ENCODE results near the gene CLTRN.

CLTRN gene

DNA sequence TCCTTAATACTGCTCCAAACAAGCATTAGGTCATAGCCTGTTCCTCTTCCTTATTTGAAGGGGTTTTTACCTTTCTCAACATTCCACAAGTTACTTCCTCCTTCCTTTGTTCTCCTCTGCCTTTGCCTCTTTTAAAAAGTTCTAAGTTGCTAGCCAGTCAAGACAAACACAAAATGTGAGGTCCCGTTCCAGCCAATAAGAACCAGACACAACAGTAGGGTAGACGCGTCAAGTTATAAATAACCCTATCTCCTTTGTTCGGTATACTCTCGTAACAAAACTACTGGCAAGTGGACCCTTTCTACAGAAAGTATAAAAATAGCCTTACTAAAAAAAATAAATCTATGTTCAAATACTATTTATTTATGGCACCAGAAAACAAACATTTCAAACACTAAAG, 57.5 kb downstream of the CLTRN start:
- Histone ChIP-seq H3K9ac (ENCODE audit: low read length in 2 of 2) (no peak overlapping the region), H3K27ac (ENCODE audit: low read length) (no peak overlapping the region), H3K27me3 (ENCODE audit: control insufficient read depth in 1 of 2, insufficient read depth in 2 of 2, low read length in 2 of 2) (no peaks in the 10 kb centered on the region), H3K4me3 (ENCODE audit: low read length in 2 of 2) (no peak overlapping the region), H3K4me1 (ENCODE audit: control insufficient read depth, insufficient read depth, low read length) (no peaks in the 10 kb centered on the region), H3K9me3 (ENCODE audit: control insufficient read depth in 2 of 2, low read length in 2 of 2) (no peaks in the 10 kb centered on the region), H3K36me3 (ENCODE audit: control insufficient read depth in 2 of 2, insufficient read depth in 2 of 2, low read length in 2 of 2) (no peaks in the 10 kb centered on the region)

DNA sequence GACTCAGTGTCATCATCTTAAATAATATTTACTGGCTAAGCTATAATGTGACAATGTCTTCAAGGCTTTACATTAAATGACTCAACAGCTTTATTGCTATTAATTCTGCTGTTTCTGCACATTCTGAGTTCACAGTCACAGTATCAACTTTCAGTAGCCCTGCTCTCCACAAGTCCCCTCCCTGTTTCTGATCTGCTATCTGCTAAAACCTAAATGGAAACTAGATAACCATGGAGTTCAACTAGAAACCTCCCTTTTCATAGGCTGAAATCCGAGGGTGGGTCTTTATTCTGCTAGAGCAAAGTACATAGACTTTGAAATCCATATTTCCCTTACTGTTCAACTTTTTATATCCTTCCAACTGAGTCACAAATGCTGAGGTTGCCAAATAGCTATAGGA, 58.5 kb downstream of the CLTRN start:
- Histone ChIP-seq H3K4me1 (ENCODE audit: control insufficient read depth, insufficient read depth, low read length) (no peaks in the 10 kb centered on the region), H3K9me3 (ENCODE audit: control insufficient read depth in 2 of 2, low read length in 2 of 2) (no peaks in the 10 kb centered on the region), H3K9ac (ENCODE audit: low read length in 2 of 2) (no peak overlapping the region), H3K27ac (ENCODE audit: low read length) (no peak overlapping the region), H3K36me3 (ENCODE audit: control insufficient read depth in 2 of 2, insufficient read depth in 2 of 2, low read length in 2 of 2) (no peaks in the 10 kb centered on the region), H3K4me3 (ENCODE audit: low read length in 2 of 2) (no peak overlapping the region), H3K27me3 (ENCODE audit: control insufficient read depth in 1 of 2, insufficient read depth in 2 of 2, low read length in 2 of 2) (no peaks in the 10 kb centered on the region)

- H3K4me3 ChIP-seq (ENCODE audit: low read length in 2 of 2), result no peak overlapping the region
- H3K36me3 ChIP-seq (ENCODE audit: control insufficient read depth in 2 of 2, insufficient read depth in 2 of 2, low read length in 2 of 2), result no peaks in the 10 kb centered on the region
- H3K9me3 ChIP-seq (ENCODE audit: control insufficient read depth in 2 of 2, low read length in 2 of 2), result no peaks in the 10 kb centered on the region
- no peaks in the 10 kb centered on the region for H3K4me1 ChIP-seq (ENCODE audit: control insufficient read depth, insufficient read depth, low read length)
- no peak overlapping the region for H3K9ac ChIP-seq (ENCODE audit: low read length in 2 of 2)
- no peak overlapping the region for H3K27ac ChIP-seq (ENCODE audit: low read length)
- H3K27me3 ChIP-seq (ENCODE audit: control insufficient read depth in 1 of 2, insufficient read depth in 2 of 2, low read length in 2 of 2), result no peaks in the 10 kb centered on the region
These were observed 59.4 kb downstream of the CLTRN start for GRCh38 chrX:15605226-15605625.

DNA sequence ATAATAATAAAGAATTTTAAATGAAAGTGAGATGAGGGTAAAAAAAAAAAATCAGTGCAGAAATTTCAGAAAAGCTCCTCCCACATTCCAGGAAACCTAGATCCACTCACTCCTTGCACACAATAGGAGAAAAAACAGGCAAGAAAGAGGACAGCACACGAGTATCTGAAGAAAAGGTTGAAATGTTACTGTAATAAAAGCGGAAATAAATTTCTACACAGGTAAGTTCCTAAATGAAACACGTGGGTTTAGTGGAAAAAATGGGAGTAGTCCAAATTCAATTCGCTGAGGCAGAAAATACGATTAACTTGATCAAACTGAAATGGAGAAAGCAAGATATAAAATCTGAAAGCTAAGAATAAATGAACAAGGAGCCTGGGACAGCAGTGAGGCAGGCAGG, 61.8 kb downstream of the CLTRN start:
- H3K27ac ChIP-seq (ENCODE audit: low read length), result no peak overlapping the region
- no peak overlapping the region for H3K9ac ChIP-seq (ENCODE audit: low read length in 2 of 2)
- no peaks in the 10 kb centered on the region for H3K4me1 ChIP-seq (ENCODE audit: control insufficient read depth, insufficient read depth, low read length)
- no peaks in the 10 kb centered on the region for H3K9me3 ChIP-seq (ENCODE audit: control insufficient read depth in 2 of 2, low read length in 2 of 2)
- no peaks in the 10 kb centered on the region for H3K27me3 ChIP-seq (ENCODE audit: control insufficient read depth in 1 of 2, insufficient read depth in 2 of 2, low read length in 2 of 2)
- H3K4me3 ChIP-seq (ENCODE audit: low read length in 2 of 2), result no peak overlapping the region
- no peaks in the 10 kb centered on the region for H3K36me3 ChIP-seq (ENCODE audit: control insufficient read depth in 2 of 2, insufficient read depth in 2 of 2, low read length in 2 of 2)

DNA sequence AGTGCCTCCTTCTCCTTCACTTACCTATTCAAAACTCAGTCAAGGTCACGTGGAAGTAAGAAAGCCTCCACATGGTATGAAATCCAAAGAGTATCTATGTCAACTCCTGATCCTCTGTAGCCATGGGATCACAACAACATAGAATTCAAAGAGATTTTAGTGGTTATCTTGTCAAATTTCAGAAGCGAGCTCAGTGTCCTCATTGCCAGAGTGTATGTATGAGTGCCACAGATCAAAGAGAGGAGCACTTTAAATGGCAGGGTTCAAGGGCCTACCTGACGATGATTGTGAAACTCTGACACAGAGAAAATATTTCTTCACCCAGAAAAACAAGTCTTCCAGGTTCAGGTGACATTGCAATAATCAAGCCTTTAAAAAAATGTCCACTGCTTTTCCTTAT, 62.7 kb downstream of the CLTRN start:
- H3K27me3 ChIP-seq (ENCODE audit: control insufficient read depth in 1 of 2, insufficient read depth in 2 of 2, low read length in 2 of 2), result no peaks in the 10 kb centered on the region
- H3K27ac ChIP-seq (ENCODE audit: low read length), result no peak overlapping the region
- no peaks in the 10 kb centered on the region for H3K4me1 ChIP-seq (ENCODE audit: control insufficient read depth, insufficient read depth, low read length)
- H3K36me3 ChIP-seq (ENCODE audit: control insufficient read depth in 2 of 2, insufficient read depth in 2 of 2, low read length in 2 of 2), result no peaks in the 10 kb centered on the region
- H3K4me3 ChIP-seq (ENCODE audit: low read length in 2 of 2), result no peak overlapping the region
- H3K9ac ChIP-seq (ENCODE audit: low read length in 2 of 2), result no peak overlapping the region
- no peaks in the 10 kb centered on the region for H3K9me3 ChIP-seq (ENCODE audit: control insufficient read depth in 2 of 2, low read length in 2 of 2)

- H3K36me3 ChIP-seq (ENCODE audit: control insufficient read depth in 2 of 2, insufficient read depth in 2 of 2, low read length in 2 of 2), result no peaks in the 10 kb centered on the region
- no peak within 1 kb of the TSS for H3K27ac ChIP-seq (ENCODE audit: low read length)
These were observed 63.9 kb downstream of the CLTRN start, which contains the start of gene ACE2 for GRCh38 chrX:15600745-15601144. ACE2 (minus strand) TSS chrX:15600960; CDS start chrX:15600911, 49 bp downstream.

DNA sequence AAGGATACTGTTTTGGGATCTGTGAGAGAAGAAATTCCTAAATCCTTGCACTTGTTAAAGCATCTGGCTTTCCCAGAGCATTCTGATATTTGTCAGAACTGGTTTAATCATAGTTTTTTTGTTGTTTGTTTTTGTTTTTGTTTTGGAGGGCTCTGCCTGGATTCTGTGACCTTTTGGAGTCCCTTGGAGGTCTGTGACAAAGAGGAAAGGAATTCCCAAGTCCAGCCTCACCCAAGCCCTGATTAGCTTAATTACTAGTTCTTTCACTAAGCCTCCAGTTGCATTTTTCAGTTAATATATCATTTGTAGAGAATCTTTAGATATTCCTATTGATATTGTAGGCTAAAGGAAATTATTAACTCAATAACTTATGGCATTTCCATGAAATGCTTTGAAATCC, 64.6 kb downstream of the CLTRN start:
- Histone ChIP-seq H3K27ac (ENCODE audit: low read length) (no peak overlapping the region), H3K4me1 (ENCODE audit: control insufficient read depth, insufficient read depth, low read length) (no peaks in the 10 kb centered on the region), H3K9ac (ENCODE audit: low read length in 2 of 2) (no peak overlapping the region), H3K36me3 (ENCODE audit: control insufficient read depth in 2 of 2, insufficient read depth in 2 of 2, low read length in 2 of 2) (no peaks in the 10 kb centered on the region), H3K4me3 (ENCODE audit: low read length in 2 of 2) (no peak overlapping the region), H3K27me3 (ENCODE audit: control insufficient read depth in 1 of 2, insufficient read depth in 2 of 2, low read length in 2 of 2) (peaks cover 0 to 4% of the 10 kb centered on the region in 2 donors), H3K9me3 (ENCODE audit: control insufficient read depth in 2 of 2, low read length in 2 of 2) (no peaks in the 10 kb centered on the region)

More at GRCh38 chrX:15600745-15601144, 63.9 kb downstream of the CLTRN start, which contains the start of gene ACE2:
- Histone ChIP-seq H3K9me3 (ENCODE audit: control insufficient read depth in 2 of 2, low read length in 2 of 2) (no peaks in the 10 kb centered on the region), H3K4me1 (ENCODE audit: control insufficient read depth, insufficient read depth, low read length) (no peaks in the 10 kb centered on the region), H3K9ac (ENCODE audit: low read length in 2 of 2) (no peak within 1 kb of the TSS), H3K4me3 (ENCODE audit: low read length in 2 of 2) (no peak within 1 kb of the TSS), H3K27me3 (ENCODE audit: control insufficient read depth in 1 of 2, insufficient read depth in 2 of 2, low read length in 2 of 2) (peaks cover 0 to 4% of the 10 kb centered on the region in 2 donors)

- Histone ChIP-seq H3K27me3 (ENCODE audit: control insufficient read depth in 1 of 2, insufficient read depth in 2 of 2, low read length in 2 of 2) (peaks cover 0 to 4% of the 10 kb centered on the region in 2 donors), H3K4me1 (ENCODE audit: control insufficient read depth, insufficient read depth, low read length) (no peaks in the 10 kb centered on the region), H3K27ac (ENCODE audit: low read length) (no peak overlapping the region), H3K9ac (ENCODE audit: low read length in 2 of 2) (no peak overlapping the region), H3K9me3 (ENCODE audit: control insufficient read depth in 2 of 2, low read length in 2 of 2) (no peaks in the 10 kb centered on the region), H3K36me3 (ENCODE audit: control insufficient read depth in 2 of 2, insufficient read depth in 2 of 2, low read length in 2 of 2) (no peaks in the 10 kb centered on the region), H3K4me3 (ENCODE audit: low read length in 2 of 2) (no peak overlapping the region)
These were observed 65.1 kb downstream of the CLTRN start for GRCh38 chrX:15599461-15599860.

- no peak overlapping the region for H3K4me3 ChIP-seq (ENCODE audit: low read length in 2 of 2)
- no peak overlapping the region for H3K9ac ChIP-seq (ENCODE audit: low read length in 2 of 2)
- H3K4me1 ChIP-seq (ENCODE audit: control insufficient read depth, insufficient read depth, low read length), result no peaks in the 10 kb centered on the region
- peaks cover 0 to 4% of the 10 kb centered on the region in 2 donors for H3K27me3 ChIP-seq (ENCODE audit: control insufficient read depth in 1 of 2, insufficient read depth in 2 of 2, low read length in 2 of 2)
- no peak overlapping the region for H3K27ac ChIP-seq (ENCODE audit: low read length)
- no peaks in the 10 kb centered on the region for H3K9me3 ChIP-seq (ENCODE audit: control insufficient read depth in 2 of 2, low read length in 2 of 2)
- H3K36me3 ChIP-seq (ENCODE audit: control insufficient read depth in 2 of 2, insufficient read depth in 2 of 2, low read length in 2 of 2), result no peaks in the 10 kb centered on the region
These were observed 66.6 kb downstream of the CLTRN start for GRCh38 chrX:15598026-15598425.

- Histone ChIP-seq H3K4me3 (ENCODE audit: low read length in 2 of 2) (no peak overlapping the region), H3K36me3 (ENCODE audit: control insufficient read depth in 2 of 2, insufficient read depth in 2 of 2, low read length in 2 of 2) (no peaks in the 10 kb centered on the region), H3K27me3 (ENCODE audit: control insufficient read depth in 1 of 2, insufficient read depth in 2 of 2, low read length in 2 of 2) (peaks cover 0 to 4% of the 10 kb centered on the region in 2 donors), H3K9ac (ENCODE audit: low read length in 2 of 2) (no peak overlapping the region), H3K9me3 (ENCODE audit: control insufficient read depth in 2 of 2, low read length in 2 of 2) (no peaks in the 10 kb centered on the region), H3K4me1 (ENCODE audit: control insufficient read depth, insufficient read depth, low read length) (no peaks in the 10 kb centered on the region), H3K27ac (ENCODE audit: low read length) (no peak overlapping the region)
These were observed 70.2 kb downstream of the CLTRN start for GRCh38 chrX:15594371-15594770.

GRCh38 chrX:15579778-15580747, 84.5 kb downstream of the CLTRN start:
- H3K4me1 ChIP-seq (ENCODE audit: control insufficient read depth, insufficient read depth, low read length), result no peaks in the 10 kb centered on the region
- no peak overlapping the region for H3K4me3 ChIP-seq (ENCODE audit: low read length in 2 of 2)
- peaks cover 0 to 3% of the 10 kb centered on the region in 2 donors for H3K27me3 ChIP-seq (ENCODE audit: control insufficient read depth in 1 of 2, insufficient read depth in 2 of 2, low read length in 2 of 2)
- no peaks in the 10 kb centered on the region for H3K9me3 ChIP-seq (ENCODE audit: control insufficient read depth in 2 of 2, low read length in 2 of 2)
- H3K27ac ChIP-seq (ENCODE audit: low read length), result no peak overlapping the region
- H3K36me3 ChIP-seq (ENCODE audit: control insufficient read depth in 2 of 2, insufficient read depth in 2 of 2, low read length in 2 of 2), result no peaks in the 10 kb centered on the region
- no peak overlapping the region for H3K9ac ChIP-seq (ENCODE audit: low read length in 2 of 2)
